GM12801 (cell line): ENCODE data around the gene XPNPEP1.

Experiments used
- CTCF ChIP-seq: IDR thresholded peaks from one replicate; pipeline ENCODE4 v1.5.1; 2011; ENCODE audit warnings: control low read depth; ENCODE audit not compliant: insufficient read length; ENCODE audit errors: extremely low read depth

XPNPEP1 gene

DNA sequence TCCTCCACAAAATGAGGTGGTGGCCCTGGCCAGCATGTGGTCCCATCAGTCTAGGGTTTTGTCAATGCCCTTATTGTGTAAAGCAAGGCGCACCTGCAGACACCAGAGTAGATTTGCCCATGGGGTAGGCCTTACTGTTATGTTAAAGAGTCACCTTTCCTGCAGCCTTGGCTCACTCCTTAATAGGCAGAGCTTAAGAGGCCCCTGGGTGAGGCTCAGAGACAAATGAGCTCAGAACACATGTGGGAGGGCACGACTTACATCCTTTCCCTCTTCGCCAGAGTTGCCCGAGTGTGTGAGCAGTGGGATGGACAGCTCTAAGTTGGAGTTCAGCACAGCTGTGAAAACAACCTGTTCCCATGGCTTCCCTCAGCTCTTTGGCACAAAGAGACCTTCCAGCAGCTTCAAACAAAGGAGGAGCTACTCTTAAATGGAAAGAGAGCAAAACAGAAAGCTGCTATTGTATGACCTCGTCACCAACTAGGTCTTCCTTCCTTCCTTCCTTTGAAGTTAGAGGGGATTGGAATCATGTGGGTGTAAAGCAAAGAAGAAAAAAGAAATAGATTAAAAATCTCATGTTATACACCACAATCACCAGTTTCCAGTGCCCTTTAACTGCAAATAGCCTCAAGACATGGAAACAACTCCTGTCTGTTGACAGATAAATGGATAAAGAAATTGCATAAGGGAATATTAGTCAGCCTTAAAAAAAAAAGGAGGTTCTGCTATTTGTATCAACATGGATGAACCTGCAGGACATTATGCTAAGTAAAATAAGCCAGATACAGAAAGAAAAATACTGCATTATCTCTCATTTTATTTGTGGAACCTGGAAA, 11.9 kb upstream of the XPNPEP1 start:
- no peak for TF ChIP-seq CTCF

DNA sequence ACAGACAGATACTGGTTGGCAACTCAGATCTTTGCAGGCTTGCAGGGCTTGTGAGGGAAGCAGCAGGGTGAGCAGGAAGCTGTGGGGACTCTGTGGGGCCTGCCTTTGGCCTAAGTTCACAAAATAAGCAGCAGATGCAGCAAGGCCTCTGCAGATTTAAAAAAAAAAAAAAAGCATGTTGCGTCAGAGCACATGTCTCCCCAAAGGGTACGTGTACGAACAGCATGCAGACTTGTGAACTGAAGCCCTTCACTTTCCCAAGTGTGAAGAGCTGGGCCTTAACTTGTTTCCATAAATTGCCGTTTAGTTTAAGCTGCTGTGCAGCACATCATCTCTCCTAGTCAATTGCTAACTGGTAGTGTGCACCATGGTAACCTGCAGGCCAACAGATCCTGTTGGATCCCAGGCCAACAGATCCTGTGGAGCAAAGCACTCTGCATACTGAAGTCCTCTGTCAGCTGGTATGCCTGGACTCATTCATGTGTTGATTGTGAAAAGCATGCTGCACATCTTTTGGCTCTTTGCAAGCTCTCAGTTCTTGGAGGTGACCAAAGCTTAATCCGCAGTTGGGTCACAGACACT, 10.8 kb upstream of the XPNPEP1 start:
- TF ChIP-seq CTCF, result no peak

- no peak for TF ChIP-seq CTCF
Observed at GRCh38 chr10:109932968-109933367, 9.7 kb upstream of the XPNPEP1 start.

DNA sequence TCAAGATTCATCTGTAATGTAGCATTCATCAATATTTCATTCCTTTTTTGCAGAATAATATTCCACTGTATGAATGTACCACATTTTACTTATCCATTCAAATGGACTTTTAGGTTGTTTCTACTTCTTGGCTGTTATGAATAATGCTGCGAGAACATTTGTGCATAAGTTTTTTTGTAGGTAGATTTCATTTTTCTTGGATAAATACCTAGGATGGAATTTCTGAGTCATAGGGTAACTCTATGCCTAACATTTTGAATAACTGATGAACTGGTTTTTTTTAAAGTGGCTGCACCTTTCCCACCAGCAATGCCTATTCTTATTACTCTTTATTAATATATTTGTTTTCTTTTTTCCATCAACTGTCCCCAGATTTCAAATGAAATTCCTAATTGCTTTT, 9.1 kb upstream of the XPNPEP1 start:
- TF ChIP-seq CTCF, result no peak

- no peak for TF ChIP-seq CTCF
Observed at GRCh38 chr10:109931163-109931562, 7.9 kb upstream of the XPNPEP1 start.

- no peak for TF ChIP-seq CTCF
Observed at GRCh38 chr10:109929501-109930219, 6.3 kb upstream of the XPNPEP1 start.

DNA sequence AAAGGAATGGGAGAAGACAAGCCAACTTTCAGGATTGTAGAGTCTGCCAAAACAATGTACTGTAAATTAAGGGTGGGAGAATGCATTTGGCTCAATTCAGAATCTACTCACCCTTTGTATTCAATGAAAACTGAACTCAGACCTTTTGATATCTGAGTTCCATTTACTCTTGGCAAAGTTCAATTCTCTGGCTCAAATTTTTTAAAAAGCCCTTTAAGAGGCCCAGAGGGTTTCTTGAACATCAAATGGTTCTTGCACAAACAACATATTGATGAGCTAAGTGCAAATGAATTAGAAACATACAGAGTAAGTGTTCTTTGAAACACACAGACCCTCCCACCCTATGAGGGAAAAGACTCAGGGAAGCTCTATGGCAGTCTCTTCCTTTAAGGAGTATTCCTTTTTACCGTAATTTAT, 5.2 kb upstream of the XPNPEP1 start:
- no peak for TF ChIP-seq CTCF
